Fibroblast of skin of back (primary cell): ENCODE measurements around the gene CRYBG3.

ENCODE experiments used
- DNase-seq: peaks from one replicate; pipeline ENCODE4 v3.0.0-alpha.2; 2013

The CRYBG3 gene

DNA sequence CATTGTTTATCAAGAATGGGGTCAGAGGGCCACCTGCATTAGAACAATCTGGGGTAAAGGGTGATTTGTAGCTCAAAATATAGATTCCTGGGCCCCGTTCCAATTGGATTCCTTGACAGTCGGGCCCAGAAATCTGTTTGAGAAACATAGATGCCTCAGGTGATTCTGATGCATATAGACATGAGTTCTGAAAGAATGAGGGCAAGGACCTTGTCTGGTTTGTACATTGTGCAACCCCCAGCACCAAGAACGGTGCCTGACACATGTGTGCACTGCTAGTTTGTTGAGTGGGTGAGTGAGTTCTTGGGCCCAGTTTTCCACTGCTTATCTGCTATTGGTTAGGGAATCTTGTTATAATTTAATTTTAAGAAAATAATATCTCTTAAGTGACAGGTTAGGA lies 16.6 kb downstream of the CRYBG3 start:
- DNase-seq: no peak

DNA sequence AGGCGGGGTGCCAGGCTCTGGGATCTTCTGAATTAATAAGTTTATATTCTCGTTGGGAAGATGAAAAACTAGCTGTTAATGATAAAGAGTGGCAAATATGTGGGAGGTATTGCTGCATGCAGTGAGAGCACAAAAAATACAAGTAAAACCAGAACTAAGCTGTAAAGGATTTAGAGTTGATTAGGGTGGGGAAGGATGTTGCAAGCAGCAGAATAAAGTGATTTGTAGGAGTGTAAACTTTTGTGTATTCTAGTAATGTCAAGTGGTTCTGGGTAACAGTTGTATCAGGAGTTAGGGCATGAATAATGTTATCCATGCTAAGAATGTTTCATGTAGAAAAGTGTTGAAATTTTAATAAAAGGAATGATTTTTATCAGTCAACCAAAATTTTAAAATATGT lies 18.1 kb downstream of the CRYBG3 start:
- DNase-seq: no peak

DNA sequence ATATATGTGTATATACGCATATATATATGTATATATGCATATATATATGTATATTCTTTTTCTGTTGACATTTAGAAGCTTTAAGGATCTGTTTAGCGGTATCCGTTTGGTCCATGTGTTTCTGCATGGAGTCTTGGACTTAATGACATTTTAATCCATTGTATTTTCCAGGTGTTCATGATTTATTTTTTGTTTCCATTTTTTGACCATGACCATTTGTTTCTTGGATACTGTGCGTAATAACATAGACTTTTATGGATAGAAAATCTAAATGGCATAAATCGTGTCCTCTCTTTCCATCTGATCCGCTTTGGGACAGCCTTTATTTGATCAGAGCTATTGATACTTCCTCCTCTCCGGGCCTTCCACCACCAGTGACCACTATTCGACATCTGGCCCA lies 19.5 kb downstream of the CRYBG3 start:
- no peak for DNase-seq

- no peak for DNase-seq
Observed at GRCh38 chr3:97841956-97842355, 20.1 kb downstream of the CRYBG3 start.

GRCh38 chr3:97848779-97849178 lies 27.0 kb downstream of the CRYBG3 start:
- no peak for DNase-seq

DNA sequence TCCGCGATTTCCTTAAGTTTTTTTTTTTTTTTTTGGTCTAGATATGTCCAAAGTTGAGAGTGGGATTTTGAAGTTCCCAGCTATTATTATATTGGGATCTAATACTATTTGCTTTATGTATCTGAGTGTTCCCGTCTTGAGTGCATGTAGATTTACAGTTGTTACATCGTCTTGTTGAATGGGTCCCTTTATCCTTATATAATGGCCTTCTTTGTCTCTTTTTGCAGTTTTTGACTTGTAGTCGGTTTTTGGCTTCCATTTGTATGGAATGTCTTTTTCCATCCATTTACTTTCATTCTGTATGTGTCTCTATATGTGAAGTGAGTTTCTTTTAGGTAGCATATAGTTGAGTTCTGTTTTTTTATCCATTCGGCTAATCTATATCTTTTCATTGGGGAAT lies 35.6 kb downstream of the CRYBG3 start:
- no peak for DNase-seq

GRCh38 chr3:97860364-97860763 lies 38.6 kb downstream of the CRYBG3 start:
- no peak for DNase-seq

DNA sequence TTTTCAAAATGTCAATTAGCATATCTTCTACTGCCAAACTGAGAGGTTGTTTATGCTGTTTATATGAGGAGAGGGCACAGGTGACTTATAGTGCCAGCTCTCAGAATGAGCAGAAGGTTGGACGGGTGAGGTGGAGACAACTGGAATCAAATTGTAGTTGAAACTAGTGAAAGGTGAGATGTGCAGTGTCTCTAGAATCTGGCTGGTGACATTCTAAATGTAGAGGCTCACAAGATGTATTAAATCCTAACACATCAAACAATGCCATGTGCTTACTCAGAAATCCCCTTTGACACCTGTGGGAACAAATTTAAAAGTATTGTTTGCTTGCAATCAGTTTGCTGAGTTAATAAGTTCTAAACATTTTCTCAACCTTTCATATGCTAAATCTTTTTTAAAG lies 40.8 kb downstream of the CRYBG3 start:
- no peak for DNase-seq

DNA sequence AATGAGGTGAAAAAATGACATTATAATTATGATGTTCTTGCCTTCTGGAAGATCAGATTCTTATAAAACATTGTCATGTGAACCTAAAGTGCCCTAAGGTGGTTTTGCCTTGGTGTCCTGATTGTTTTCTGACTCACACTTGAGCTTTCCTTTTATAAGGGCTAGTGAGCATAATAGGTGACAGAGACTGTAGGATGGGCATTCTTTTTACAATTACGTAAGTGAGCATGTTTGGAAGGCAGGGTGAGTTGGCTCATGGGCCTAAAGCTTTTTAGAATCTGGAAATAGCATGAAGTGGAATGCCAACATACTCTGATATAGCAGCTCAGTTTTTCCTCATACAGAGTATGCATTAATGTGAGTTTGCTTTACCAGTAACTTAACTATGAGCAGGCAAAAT lies 41.2 kb downstream of the CRYBG3 start:
- no peak for DNase-seq

DNA sequence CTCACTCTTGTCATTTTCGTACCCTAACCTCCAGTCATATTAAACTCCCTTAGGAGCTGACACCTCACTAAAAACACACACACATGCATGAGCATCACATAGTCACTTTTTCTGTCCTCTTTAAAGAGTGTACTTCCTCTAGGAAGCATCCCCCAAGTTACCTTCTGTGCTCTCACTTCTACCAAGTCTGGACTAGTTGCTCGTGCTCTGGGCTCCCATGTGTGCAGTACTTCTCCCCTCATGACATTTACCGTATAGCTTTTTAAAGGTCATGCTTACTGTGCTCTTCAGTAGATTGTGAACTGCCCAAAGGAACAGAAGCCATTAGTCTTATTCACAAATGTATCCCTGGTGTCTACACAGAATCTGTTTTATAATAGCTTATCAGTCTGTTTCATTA lies 42.0 kb downstream of the CRYBG3 start:
- no peak for DNase-seq

DNA sequence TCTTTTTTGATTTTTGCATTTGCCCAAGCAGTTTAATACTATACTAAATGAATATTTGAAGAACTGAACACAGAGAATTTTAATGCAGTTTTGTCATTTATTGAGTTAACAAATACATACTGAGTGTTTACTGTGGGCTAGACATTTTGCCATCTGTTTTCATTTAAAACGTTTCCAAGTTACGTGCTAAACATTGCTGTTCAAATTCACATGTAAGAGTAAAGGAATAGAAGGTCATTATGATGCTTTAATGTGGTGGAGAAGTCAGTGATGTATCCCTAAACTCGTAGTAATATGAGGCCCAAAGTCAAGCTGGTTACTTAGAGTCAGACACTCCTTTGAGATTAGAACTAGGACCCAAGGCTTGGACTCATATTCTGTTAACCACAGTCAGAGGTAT lies 49.4 kb downstream of the CRYBG3 start:
- peak; percentile 28 for DNase-seq

- DNase-seq: peak; percentile 97
Observed at GRCh38 chr3:97871801-97872524, 50.2 kb downstream of the CRYBG3 start.

GRCh38 chr3:97872525-97873042 lies 50.8 kb downstream of the CRYBG3 start:
- DNase-seq: no peak

DNA sequence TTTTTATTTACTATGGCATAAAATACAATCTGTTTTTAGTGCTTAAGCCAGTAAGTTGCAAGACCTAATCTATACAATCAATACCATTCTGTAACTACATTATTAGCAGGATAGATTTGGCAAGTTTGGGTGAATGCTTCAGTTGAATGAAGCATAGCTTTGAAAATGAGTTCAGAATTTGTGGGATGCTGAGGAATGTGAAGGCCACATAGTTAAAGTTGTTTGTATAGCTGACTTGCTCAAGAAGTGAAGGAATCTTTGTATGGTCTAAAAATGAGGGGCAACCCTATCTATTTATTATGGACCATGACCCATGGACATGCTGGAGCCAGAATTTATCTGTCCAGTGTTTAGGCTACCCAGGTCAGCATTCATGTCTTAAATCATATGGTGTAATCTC lies 58.5 kb downstream of the CRYBG3 start:
- no peak for DNase-seq

DNA sequence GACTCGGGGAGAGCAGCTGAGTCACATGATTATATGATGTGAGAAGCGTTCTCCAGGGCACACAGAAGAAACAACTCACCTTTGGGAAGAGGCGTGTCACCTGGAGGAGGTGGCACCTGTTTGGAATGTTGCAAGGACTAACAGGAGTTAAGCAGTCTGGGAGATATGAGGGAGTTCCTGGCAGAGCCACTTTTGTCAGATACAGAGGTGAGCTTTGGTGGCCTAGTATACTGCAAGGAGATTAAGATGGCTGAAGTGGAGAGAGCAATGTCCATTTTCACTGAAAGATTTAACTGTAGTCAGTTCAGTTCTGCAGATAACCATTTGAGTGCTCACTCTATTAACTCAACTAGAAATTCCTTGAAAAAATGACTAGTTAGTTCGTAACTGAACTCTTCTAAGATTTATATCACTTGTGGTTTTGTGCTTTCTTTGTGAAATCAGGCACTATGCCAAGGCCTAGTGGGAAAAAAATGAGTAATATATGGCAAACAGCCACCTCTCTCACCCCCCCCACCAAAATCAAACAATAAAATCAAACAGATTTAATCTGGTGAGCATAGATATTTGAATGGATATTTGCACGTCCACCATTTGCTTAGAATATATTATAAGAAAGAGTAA lies 61.3 kb downstream of the CRYBG3 start:
- DNase-seq: peak; percentile 53

- DNase-seq: no peak
Observed at GRCh38 chr3:97883736-97884135, 61.9 kb downstream of the CRYBG3 start.

DNA sequence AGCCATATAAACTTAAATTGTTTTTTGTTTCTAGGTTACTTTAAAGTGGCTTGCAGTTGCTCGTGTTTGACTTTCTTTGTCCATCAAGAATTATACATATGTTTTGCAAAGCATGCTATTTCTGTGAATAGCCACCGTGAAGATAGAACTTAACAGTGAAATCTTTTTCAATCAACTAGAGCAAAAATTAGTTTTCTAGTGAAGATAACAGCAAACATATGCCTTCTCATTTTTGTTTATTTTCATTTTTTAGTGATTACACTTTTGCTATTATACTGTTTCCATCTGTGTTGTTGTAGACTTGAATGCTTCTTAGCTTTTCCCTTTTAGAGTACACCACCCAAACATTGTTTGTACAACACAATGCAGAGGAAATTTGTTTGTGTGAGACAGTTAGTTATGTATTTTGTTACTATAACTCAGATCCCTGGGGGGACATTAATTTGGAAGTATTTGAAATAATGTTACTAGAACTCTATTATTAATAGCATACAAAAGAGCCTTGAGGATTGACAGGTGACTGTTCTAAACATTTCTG lies 62.8 kb downstream of the CRYBG3 start:
- DNase-seq: no peak

GRCh38 chr3:97885931-97886824 lies 64.4 kb downstream of the CRYBG3 start:
- DNase-seq: no peak

GRCh38 chr3:97889814-97890213 lies 68.0 kb downstream of the CRYBG3 start:
- DNase-seq: no peak

GRCh38 chr3:97892852-97893251 lies 71.0 kb downstream of the CRYBG3 start:
- no peak for DNase-seq

GRCh38 chr3:97895216-97895615 lies 73.4 kb downstream of the CRYBG3 start:
- no peak for DNase-seq

- DNase-seq: no peak
Observed at GRCh38 chr3:97896129-97896528, 74.3 kb downstream of the CRYBG3 start.

DNA sequence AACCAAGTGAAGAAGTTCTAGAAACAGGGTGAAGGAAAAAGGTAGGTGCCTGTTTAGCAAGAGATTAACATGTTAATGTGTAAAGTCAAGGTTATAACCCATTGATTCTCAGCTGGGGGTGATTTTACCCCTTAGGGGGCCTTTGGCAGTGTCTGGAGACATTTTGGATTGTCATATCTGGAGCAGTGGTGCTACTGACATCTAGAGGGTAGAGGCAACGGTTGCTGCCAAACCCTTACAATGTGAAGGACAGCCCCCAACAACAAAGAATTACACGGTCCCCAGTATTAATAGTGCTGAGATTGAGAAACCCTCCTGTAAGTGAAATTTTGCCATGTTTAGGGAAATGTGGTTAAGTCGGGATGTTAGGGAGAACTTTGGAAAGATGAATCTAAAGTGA lies 74.7 kb downstream of the CRYBG3 start:
- no peak for DNase-seq
